Hepatocyte (in vitro differentiated cells): ENCODE data around the gene TBCEL.

ENCODE experiments used
- EZH2 ChIP-seq: fragments of 200-600 bp; sonication (generic); IDR thresholded peaks from 2 replicates; pipeline ENCODE4 v1.6.1; 2016; ENCODE audit warnings: antibody characterized with exemption, mild to moderate bottlenecking, borderline replicate concordance
- EZH2phosphoT487 ChIP-seq: fragments of 200-600 bp; sonication (generic); IDR thresholded peaks from one replicate; pipeline ENCODE4 v1.6.1; 2018; ENCODE audit warnings: antibody characterized with exemption, mild to moderate bottlenecking, low read depth, moderate library complexity; ENCODE audit not compliant: unreplicated experiment, severe bottlenecking
- TF ChIP-seq, protein P1 (sequence below): fragments of 200-600 bp; sonication (generic); IDR thresholded peaks from 2 replicates; pipeline ENCODE4 v1.5.1; 2016; ENCODE audit warnings: antibody characterized with exemption, mild to moderate bottlenecking; ENCODE audit not compliant: poor library complexity

DNA sequence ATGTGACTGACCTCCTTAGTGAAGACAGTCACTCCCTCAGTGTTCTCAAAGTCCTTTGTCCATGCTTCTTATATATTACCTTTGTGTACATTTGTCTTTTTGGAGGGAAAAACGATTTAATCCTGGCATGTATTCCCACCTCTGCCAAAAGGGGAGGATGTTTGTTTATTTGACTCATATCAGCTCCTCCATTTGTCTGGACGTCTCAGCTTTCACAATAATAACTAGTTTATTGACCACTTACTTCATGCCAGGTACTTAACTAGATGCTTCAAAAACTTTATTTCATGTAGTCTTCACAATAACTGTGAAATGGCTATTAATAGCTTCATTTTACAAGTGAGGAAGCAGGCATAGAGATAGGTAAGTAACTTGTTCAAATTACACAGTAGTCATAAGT lies 5.3 kb downstream of the TBCEL start:
- TF ChIP-seq, protein P1, sequence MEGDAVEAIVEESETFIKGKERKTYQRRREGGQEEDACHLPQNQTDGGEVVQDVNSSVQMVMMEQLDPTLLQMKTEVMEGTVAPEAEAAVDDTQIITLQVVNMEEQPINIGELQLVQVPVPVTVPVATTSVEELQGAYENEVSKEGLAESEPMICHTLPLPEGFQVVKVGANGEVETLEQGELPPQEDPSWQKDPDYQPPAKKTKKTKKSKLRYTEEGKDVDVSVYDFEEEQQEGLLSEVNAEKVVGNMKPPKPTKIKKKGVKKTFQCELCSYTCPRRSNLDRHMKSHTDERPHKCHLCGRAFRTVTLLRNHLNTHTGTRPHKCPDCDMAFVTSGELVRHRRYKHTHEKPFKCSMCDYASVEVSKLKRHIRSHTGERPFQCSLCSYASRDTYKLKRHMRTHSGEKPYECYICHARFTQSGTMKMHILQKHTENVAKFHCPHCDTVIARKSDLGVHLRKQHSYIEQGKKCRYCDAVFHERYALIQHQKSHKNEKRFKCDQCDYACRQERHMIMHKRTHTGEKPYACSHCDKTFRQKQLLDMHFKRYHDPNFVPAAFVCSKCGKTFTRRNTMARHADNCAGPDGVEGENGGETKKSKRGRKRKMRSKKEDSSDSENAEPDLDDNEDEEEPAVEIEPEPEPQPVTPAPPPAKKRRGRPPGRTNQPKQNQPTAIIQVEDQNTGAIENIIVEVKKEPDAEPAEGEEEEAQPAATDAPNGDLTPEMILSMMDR, result no peak
- TF ChIP-seq EZH2 (no peak), EZH2phosphoT487 (no peak)
